Astrocyte (in vitro differentiated cells and primary cell): ENCODE data around the gene ZNF80. TPM values are rescaled to one million over a fixed set of nuclear protein-coding genes. Genes with fewer than 3 reads are reported as not detected.

Experiments used
- DNase-seq: peaks from one replicate; pipeline ENCODE4 v3.0.0-alpha.2; 2010; ENCODE audit warnings: low read depth
- FAIRE-seq: peaks from 2 replicates; lab custom pipeline; 2011; peaks lifted over from hg19 to GRCh38; lab: Jason Lieb, UNC
- H2AFZ ChIP-seq: 2 replicates; pipeline ENCODE4 v1.6.0; 2012; ENCODE audit warnings: low read depth, low read length, inconsistent platforms
- H3K27ac ChIP-seq: 2 replicates; pipeline ENCODE4 v1.5.1; 2011; ENCODE audit warnings: low read depth, low read length, inconsistent platforms
- H3K27me3 ChIP-seq: 2 replicates; pipeline ENCODE4 v1.6.0; 2011; ENCODE audit warnings: low read length, inconsistent platforms; ENCODE audit not compliant: insufficient read depth
- H3K36me3 ChIP-seq: 2 replicates; pipeline ENCODE4 v1.5.1; 2011; ENCODE audit warnings: low read length, inconsistent platforms; ENCODE audit not compliant: insufficient read depth
- H3K4me1 ChIP-seq: 2 replicates; pipeline ENCODE4 v1.5.1; 2011; ENCODE audit warnings: low read length, inconsistent platforms; ENCODE audit not compliant: insufficient read depth
- H3K4me2 ChIP-seq: 2 replicates; pipeline ENCODE4 v1.6.0; 2012; ENCODE audit warnings: low read length, inconsistent platforms
- H3K4me3 ChIP-seq: 2 replicates; pipeline ENCODE4 v1.5.1; 2011; ENCODE audit warnings: low read depth, mild to moderate bottlenecking, low read length, inconsistent platforms; ENCODE audit not compliant: insufficient read depth
- H3K79me2 ChIP-seq: 2 replicates; pipeline ENCODE4 v1.6.0; 2012; ENCODE audit warnings: mild to moderate bottlenecking, low read length, inconsistent platforms; ENCODE audit not compliant: insufficient read depth
- H3K9ac ChIP-seq: 2 replicates; pipeline ENCODE4 v1.6.0; 2012; ENCODE audit warnings: mild to moderate bottlenecking, low read length, inconsistent platforms
- H3K9me3 ChIP-seq: 2 replicates; pipeline ENCODE4 v1.5.1; 2012; ENCODE audit warnings: low read depth, mild to moderate bottlenecking, low read length, inconsistent platforms; ENCODE audit not compliant: insufficient read depth
- H4K20me1 ChIP-seq: 2 replicates; pipeline ENCODE4 v1.6.0; 2012; ENCODE audit warnings: low read length, inconsistent platforms; ENCODE audit not compliant: insufficient read depth
- H3K27ac Mint-ChIP-seq: one replicate; pipeline ENCODE4 v1.8.0; 2021; ENCODE audit warnings: mild to moderate bottlenecking, mixed read lengths; ENCODE audit not compliant: unreplicated experiment
- H3K27me3 Mint-ChIP-seq: one replicate; pipeline ENCODE4 v1.8.0; 2021; ENCODE audit warnings: low read depth, mixed read lengths; ENCODE audit not compliant: unreplicated experiment
- H3K36me3 Mint-ChIP-seq: one replicate; pipeline ENCODE4 v1.8.0; 2021; ENCODE audit warnings: low read depth, mixed read lengths; ENCODE audit not compliant: unreplicated experiment
- H3K4me1 Mint-ChIP-seq: one replicate; pipeline ENCODE4 v1.8.0; 2021; ENCODE audit warnings: low read depth, mixed read lengths; ENCODE audit not compliant: unreplicated experiment
- H3K4me3 Mint-ChIP-seq: one replicate; pipeline ENCODE4 v1.8.0; 2021; ENCODE audit warnings: mild to moderate bottlenecking, moderate library complexity, mixed read lengths; ENCODE audit not compliant: unreplicated experiment
- H3K9me3 Mint-ChIP-seq: one replicate; pipeline ENCODE4 v1.8.0; 2021; ENCODE audit warnings: mild to moderate bottlenecking, mixed read lengths; ENCODE audit not compliant: unreplicated experiment
- EZH2 ChIP-seq: IDR thresholded peaks from 2 replicates; pipeline ENCODE4 v1.6.1; 2012; ENCODE audit warnings: mild to moderate bottlenecking, low read length, inconsistent platforms; ENCODE audit not compliant: insufficient read depth
- total RNA-seq: library from RNA; stranded (reverse); gene quantifications from 2 replicates; pipeline ENCODE4 v1.2.1, GENCODE V29; 2021
- TF ChIP-seq, protein P1 (sequence below): IDR thresholded peaks from 2 replicates; pipeline ENCODE4 v1.5.1; 2011; ENCODE audit warnings: low read depth, mild to moderate bottlenecking, inconsistent platforms, low read length, moderate library complexity; ENCODE audit not compliant: insufficient read depth

Gene ZNF80
- total RNA-seq, 1 donor from 2014 or later: not detected

DNA sequence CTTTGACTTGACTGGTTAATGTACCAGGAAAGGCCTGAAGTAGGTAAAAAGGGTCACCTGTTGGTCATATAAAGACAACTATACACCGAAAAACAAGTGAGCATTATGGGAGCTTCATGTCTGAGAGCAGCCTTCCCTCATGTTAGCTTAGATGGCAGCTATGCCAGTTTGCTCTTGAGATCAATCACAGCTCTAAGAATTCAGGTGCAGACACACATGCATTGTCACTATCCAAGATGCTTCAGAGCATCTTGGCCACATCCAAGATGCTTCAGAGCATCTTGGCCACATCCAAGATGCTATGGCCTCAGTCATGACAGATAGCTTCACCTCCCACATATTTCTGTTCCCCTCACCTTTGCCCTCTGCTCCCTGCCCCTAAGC lies 15.5 kb downstream of the ZNF80 start:
- FAIRE-seq: no peak
- H3K9ac ChIP-seq: no peak overlapping the region
- H3K9me3 Mint-ChIP-seq: peaks cover 11% of the 10 kb centered on the region
- no peak overlapping the region for H3K27ac Mint-ChIP-seq
- H4K20me1 ChIP-seq: no peaks in the 10 kb centered on the region
- no peak overlapping the region for H2AFZ ChIP-seq
- H3K4me1 Mint-ChIP-seq: no peaks in the 10 kb centered on the region
- H3K27ac ChIP-seq: no peak overlapping the region
- H3K27me3 ChIP-seq: no peaks in the 10 kb centered on the region
- no peak overlapping the region for H3K4me3 Mint-ChIP-seq
- no peak overlapping the region for H3K4me3 ChIP-seq
- peaks cover 13% of the 10 kb centered on the region for H3K9me3 ChIP-seq
- no peak overlapping the region for H3K4me2 ChIP-seq
- no peak for DNase-seq
- H3K36me3 ChIP-seq: no peaks in the 10 kb centered on the region
- peaks cover 20% of the 10 kb centered on the region for H3K4me1 ChIP-seq
- no peaks in the 10 kb centered on the region for H3K27me3 Mint-ChIP-seq
- no peak for TF ChIP-seq EZH2
- TF ChIP-seq, protein P1, sequence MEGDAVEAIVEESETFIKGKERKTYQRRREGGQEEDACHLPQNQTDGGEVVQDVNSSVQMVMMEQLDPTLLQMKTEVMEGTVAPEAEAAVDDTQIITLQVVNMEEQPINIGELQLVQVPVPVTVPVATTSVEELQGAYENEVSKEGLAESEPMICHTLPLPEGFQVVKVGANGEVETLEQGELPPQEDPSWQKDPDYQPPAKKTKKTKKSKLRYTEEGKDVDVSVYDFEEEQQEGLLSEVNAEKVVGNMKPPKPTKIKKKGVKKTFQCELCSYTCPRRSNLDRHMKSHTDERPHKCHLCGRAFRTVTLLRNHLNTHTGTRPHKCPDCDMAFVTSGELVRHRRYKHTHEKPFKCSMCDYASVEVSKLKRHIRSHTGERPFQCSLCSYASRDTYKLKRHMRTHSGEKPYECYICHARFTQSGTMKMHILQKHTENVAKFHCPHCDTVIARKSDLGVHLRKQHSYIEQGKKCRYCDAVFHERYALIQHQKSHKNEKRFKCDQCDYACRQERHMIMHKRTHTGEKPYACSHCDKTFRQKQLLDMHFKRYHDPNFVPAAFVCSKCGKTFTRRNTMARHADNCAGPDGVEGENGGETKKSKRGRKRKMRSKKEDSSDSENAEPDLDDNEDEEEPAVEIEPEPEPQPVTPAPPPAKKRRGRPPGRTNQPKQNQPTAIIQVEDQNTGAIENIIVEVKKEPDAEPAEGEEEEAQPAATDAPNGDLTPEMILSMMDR: no peak
- no peaks in the 10 kb centered on the region for H3K79me2 ChIP-seq
- peaks cover 1% of the 10 kb centered on the region for H3K36me3 Mint-ChIP-seq

- no peak overlapping the region for H3K4me3 Mint-ChIP-seq
- TF ChIP-seq, protein P1: no peak
- no peak for TF ChIP-seq EZH2
- no peak overlapping the region for H3K27ac ChIP-seq
- no peaks in the 10 kb centered on the region for H3K79me2 ChIP-seq
- H3K4me3 ChIP-seq: no peak overlapping the region
- no peaks in the 10 kb centered on the region for H3K4me1 Mint-ChIP-seq
- peaks cover 10% of the 10 kb centered on the region for H3K9me3 Mint-ChIP-seq
- FAIRE-seq: no peak
- peaks cover 25% of the 10 kb centered on the region for H3K4me1 ChIP-seq
- no peak overlapping the region for H3K9ac ChIP-seq
- H2AFZ ChIP-seq: no peak overlapping the region
- no peaks in the 10 kb centered on the region for H4K20me1 ChIP-seq
- no peaks in the 10 kb centered on the region for H3K27me3 Mint-ChIP-seq
- no peaks in the 10 kb centered on the region for H3K27me3 ChIP-seq
- H3K4me2 ChIP-seq: no peak overlapping the region
- no peaks in the 10 kb centered on the region for H3K36me3 ChIP-seq
- H3K36me3 Mint-ChIP-seq: peaks cover 1% of the 10 kb centered on the region
- H3K27ac Mint-ChIP-seq: no peak overlapping the region
- DNase-seq: peak; percentile 56
- H3K9me3 ChIP-seq: peaks cover 13% of the 10 kb centered on the region
These were observed 16.1 kb downstream of the ZNF80 start for GRCh38 chr3:114221165-114221880.

GRCh38 chr3:114219741-114220140 lies 17.6 kb downstream of the ZNF80 start:
- H3K4me1 Mint-ChIP-seq: no peaks in the 10 kb centered on the region
- H3K4me2 ChIP-seq: no peak overlapping the region
- no peak overlapping the region for H3K4me3 Mint-ChIP-seq

More at GRCh38 chr3:114219741-114220140, 17.6 kb downstream of the ZNF80 start:
- H3K36me3 Mint-ChIP-seq: no peaks in the 10 kb centered on the region
- H3K9me3 Mint-ChIP-seq: no peaks in the 10 kb centered on the region
- H3K27ac Mint-ChIP-seq: no peak overlapping the region
- H4K20me1 ChIP-seq: no peaks in the 10 kb centered on the region
- H3K27me3 Mint-ChIP-seq: no peaks in the 10 kb centered on the region
- no peak for TF ChIP-seq EZH2
- TF ChIP-seq, protein P1: no peak
- DNase-seq (no peak), FAIRE-seq (no peak)
- H3K27me3 ChIP-seq: no peaks in the 10 kb centered on the region
- no peaks in the 10 kb centered on the region for H3K36me3 ChIP-seq
- H3K4me1 ChIP-seq: peaks cover 39% of the 10 kb centered on the region
- H3K79me2 ChIP-seq: no peaks in the 10 kb centered on the region
- H3K9ac ChIP-seq: no peak overlapping the region
- no peak overlapping the region for H3K4me3 ChIP-seq
- H2AFZ ChIP-seq: no peak overlapping the region
- no peak overlapping the region for H3K27ac ChIP-seq
- H3K9me3 ChIP-seq: peaks cover 5% of the 10 kb centered on the region
